HG02981 (cell line): ENCODE measurements around the gene ACE.

ENCODE experiments used
- ATAC-seq: cut with Tn5 transposase; IDR thresholded peaks from one replicate; pipeline ENCODE4 v1.9.1; 2021; ENCODE audit warnings: mild to moderate bottlenecking, moderate library complexity; ENCODE audit not compliant: unreplicated experiment

The ACE gene

DNA sequence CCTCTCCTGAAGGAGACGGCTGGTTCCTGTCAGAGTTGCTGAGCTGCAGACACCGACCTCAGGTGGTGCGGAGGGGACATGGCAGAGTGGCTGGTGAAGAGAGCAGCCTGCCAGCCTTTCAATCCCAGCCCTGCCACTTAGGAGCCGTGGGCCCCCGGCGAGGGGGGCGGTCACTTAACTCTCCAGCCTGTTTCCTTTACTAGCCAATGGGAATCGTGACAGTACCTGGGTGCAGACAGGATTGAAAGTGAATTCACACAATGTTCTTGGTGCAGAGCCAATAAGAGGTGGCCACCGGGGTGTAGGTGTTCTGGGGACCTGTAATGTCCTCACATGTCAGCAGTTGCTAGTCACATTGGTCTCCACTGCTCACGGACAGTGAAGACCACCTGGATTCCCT lies 13.5 kb downstream of the ACE start:
- no peak for ATAC-seq

GRCh38 chr17:63490858-63491400 lies 14.1 kb downstream of the ACE start:
- ATAC-seq = no peak

GRCh38 chr17:63491413-63491812 lies 14.6 kb downstream of the ACE start:
- ATAC-seq = no peak

GRCh38 chr17:63491977-63492618 lies 15.2 kb downstream of the ACE start:
- no peak for ATAC-seq

- ATAC-seq = no peak
Measured at GRCh38 chr17:63492940-63493339, 16.1 kb downstream of the ACE start.

- no peak for ATAC-seq
Measured at GRCh38 chr17:63493411-63493810, 16.6 kb downstream of the ACE start.

GRCh38 chr17:63494300-63494928 lies 17.6 kb downstream of the ACE start:
- no peak for ATAC-seq

DNA sequence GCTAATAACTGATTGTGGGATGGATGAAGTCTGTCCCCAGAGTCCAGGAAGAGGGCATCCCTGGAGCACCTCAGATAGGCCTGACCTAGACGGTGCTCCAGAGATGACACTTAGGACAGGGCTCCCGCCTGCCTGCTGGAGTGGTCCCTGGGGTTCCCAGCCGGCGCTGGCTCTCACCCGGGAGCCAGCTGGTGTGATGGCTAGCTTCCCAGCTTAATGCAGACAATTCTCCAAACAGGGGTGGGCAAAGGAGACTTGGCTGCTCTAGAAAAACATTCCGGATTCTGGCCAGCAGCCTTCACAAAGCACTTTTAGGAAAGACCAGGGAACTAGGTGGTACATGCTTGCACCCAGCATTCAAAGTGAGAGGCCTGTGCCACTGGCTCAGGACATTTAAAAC lies 18.6 kb downstream of the ACE start:
- ATAC-seq = no peak

DNA sequence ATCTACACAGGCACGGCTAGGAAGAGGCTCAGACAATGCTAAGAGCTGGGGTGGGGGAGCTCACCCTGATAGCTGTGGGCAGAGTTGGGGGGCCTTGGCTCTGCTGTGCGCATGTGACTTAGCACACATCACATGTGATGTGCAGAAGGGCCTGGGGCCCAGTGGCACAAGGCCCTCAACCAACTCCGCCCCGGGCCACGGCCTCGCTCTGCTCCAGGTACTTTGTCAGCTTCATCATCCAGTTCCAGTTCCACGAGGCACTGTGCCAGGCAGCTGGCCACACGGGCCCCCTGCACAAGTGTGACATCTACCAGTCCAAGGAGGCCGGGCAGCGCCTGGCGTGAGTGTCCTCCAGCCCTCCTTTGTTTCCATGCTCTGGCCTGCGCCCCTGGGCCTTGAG lies 19.3 kb downstream of the ACE start:
- ATAC-seq = no peak

DNA sequence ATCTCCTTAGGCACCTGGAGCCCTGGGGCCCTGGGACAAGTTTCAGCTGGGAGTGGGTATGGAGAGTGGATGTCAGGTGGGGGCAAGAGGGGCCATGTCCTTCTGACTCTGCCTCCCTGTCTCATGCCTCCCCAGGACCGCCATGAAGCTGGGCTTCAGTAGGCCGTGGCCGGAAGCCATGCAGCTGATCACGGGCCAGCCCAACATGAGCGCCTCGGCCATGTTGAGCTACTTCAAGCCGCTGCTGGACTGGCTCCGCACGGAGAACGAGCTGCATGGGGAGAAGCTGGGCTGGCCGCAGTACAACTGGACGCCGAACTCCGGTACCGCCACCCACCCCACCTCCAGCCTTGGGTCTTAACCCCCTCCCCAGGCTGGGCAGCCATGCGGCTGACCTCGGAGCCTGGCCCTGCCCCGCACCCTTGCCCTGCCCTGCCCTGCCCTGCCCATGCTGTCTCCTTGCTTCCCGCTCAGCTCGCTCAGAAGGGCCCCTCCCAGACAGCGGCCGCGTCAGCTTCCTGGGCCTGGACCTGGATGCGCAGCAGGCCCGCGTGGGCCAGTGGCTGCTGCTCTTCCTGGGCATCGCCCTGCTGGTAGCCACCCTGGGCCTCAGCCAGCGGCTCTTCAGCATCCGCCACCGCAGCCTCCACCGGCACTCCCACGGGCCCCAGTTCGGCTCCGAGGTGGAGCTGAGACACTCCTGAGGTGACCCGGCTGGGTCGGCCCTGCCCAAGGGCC lies 20.0 kb downstream of the ACE start:
- no peak for ATAC-seq

DNA sequence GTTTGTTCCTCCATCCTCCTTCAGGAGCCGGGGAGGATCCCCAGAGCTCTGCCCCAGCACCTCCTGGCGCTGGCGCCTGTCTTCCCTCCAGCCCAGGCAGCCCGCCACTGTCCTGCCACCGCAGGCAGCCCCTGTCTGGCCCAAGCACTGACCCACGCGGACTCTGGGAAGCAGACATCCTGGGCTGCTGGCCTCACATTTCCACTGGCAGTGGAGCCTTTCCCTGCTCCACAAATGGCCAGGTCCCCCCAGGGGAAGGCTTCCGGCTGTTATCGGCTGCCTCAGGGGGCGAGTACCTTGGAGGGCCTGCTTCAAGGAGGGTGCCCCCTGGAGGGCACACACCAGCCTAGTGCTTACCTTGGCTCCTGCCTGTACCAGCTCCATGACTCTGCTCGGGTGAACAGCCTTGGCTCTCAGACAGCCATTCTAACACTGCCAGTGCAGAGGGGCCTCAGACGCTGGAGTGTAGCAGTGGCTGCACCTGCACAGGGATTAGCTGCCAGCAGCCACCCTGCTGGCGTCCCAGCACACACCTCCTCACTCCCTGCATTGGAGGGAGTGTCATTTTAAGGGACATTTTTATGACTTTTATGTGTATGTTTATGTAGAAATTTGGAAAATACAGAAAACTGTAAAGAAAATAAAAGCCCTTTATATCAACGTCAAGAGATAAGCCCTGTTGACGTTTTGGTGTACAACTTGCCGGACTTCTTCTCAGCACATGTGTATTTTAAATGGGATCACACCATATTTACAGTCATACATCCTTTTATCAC lies 21.0 kb downstream of the ACE start:
- no peak for ATAC-seq

GRCh38 chr17:63498626-63499195 lies 21.9 kb downstream of the ACE start:
- ATAC-seq = no peak

GRCh38 chr17:63500543-63501390 lies 23.9 kb downstream of the ACE start:
- ATAC-seq = no peak

DNA sequence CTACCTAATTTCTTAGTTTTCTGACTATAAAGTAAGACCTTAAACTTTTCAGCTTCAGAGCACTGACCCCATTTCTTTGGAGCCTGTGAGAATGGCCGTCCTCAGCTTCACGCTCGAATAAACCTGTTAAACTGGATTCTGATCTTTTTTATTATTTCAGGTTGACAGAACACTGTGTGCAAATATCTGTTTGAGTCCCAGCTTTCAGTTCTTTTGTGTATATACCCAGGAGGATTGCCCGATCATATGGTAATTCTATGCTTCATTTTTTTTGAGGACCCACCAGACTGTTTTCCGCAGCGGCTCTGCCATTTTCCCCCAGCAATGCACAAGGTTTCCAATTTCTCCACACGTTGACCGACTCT lies 26.5 kb downstream of the ACE start:
- ATAC-seq = no peak

DNA sequence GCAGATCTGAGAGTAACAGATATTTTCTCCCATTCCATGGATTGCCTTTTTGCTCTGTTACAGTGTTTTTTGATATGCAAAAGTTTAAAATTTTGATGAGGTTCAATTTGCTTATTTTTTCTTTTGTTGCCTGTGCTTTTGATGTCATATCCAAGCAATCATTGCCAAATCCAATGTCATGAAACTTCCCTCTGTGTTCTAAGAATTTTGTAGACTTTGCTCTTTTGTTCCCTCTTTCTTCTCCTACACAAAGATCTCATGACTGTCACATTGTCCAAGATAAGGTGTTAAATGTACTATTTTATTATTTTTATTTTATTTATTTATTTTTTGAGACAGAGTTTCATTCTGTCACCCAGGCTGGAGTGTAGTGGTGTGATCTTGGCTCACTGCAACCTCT lies 27.4 kb downstream of the ACE start:
- ATAC-seq = no peak

DNA sequence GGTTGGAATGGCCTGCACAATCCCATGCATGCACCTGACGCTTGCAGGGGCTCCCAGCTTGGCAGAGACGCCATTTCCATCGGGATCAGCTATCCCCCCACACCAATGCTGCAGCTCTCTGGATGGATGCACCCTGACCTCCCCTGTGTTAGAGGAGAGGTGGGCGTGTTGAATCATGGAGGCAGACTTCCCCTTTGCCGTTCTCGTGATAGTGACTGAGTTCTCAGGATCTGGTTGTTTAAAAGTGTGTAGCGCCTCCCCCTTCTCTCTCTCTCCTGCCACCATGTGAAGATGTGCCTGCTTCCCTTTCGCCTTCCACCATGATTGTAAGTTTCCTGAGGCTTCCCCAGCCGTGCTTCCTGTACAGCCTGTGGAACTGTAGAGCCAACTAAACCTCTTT lies 28.5 kb downstream of the ACE start:
- ATAC-seq = no peak

DNA sequence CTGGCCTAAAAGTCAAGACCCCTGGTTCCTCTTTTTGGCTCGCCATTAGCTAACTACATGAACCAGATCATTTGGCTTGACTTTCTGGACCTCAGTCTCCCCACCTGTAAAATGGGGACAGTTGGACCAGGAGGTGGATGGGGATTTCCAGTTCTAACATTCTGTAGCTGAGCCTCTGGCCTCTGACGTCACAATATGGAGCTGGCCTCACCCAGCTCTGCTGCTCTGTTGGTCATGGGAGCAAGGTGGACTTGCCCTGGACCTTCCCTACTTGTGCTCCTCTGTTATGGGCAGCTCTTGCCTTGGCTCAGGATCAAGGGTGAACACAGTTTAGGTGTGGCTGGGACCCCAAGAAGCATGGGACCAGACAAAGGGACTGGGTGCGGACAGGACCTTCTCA lies 29.8 kb downstream of the ACE start:
- ATAC-seq = no peak

- no peak for ATAC-seq
Measured at GRCh38 chr17:63511331-63511730, 34.5 kb downstream of the ACE start.

GRCh38 chr17:63512388-63512787 lies 35.5 kb downstream of the ACE start:
- ATAC-seq = no peak
